Subcutaneous adipose tissue (tissue), 4 donors: ENCODE data around the gene PSMB10. TPM values are rescaled to one million over a fixed set of nuclear protein-coding genes. Genes with fewer than 3 reads are reported as not detected.

Experiments
- total RNA-seq, 4 donors: library from RNA; depleted of rRNA; stranded (reverse); fragments of >200 nt; gene quantifications; one replicate each; pipeline ENCODE4 v1.1.0, GENCODE V29; 2016
- TF ChIP-seq, protein P1 (sequence below): fragments of 450-650 bp; IDR thresholded peaks from one replicate; pipeline ENCODE4 v1.5.1; 2016; ENCODE audit warnings: low read depth, mild to moderate bottlenecking, control low read depth, antibody characterized with exemption, moderate library complexity

The PSMB10 gene
- total RNA-seq, 4 donors from 2014 or later = 10.3 to 45.8 (median 39.9) TPM

DNA sequence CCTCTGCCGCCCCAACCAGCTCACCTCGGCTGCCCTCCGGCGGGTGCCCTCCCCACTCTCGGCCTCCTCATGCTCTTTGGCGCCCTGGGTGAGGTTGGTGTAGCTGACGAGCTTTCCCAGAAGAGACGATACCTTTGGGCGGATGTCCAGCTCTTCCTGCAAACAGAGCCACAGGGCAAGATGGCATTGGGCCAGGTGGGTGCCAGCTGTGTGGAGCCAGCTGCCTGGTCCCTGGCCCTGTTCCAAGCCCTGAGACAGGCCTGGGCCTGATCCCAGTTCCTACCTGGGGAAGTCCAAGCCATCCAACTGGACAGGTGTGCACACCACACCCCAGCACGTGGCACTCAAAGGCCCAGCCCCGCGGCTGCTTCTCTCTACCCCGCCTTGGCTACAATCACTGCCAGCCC lies 24.9 kb upstream of the PSMB10 start:
- TF ChIP-seq, protein P1, sequence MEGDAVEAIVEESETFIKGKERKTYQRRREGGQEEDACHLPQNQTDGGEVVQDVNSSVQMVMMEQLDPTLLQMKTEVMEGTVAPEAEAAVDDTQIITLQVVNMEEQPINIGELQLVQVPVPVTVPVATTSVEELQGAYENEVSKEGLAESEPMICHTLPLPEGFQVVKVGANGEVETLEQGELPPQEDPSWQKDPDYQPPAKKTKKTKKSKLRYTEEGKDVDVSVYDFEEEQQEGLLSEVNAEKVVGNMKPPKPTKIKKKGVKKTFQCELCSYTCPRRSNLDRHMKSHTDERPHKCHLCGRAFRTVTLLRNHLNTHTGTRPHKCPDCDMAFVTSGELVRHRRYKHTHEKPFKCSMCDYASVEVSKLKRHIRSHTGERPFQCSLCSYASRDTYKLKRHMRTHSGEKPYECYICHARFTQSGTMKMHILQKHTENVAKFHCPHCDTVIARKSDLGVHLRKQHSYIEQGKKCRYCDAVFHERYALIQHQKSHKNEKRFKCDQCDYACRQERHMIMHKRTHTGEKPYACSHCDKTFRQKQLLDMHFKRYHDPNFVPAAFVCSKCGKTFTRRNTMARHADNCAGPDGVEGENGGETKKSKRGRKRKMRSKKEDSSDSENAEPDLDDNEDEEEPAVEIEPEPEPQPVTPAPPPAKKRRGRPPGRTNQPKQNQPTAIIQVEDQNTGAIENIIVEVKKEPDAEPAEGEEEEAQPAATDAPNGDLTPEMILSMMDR = no peak

DNA sequence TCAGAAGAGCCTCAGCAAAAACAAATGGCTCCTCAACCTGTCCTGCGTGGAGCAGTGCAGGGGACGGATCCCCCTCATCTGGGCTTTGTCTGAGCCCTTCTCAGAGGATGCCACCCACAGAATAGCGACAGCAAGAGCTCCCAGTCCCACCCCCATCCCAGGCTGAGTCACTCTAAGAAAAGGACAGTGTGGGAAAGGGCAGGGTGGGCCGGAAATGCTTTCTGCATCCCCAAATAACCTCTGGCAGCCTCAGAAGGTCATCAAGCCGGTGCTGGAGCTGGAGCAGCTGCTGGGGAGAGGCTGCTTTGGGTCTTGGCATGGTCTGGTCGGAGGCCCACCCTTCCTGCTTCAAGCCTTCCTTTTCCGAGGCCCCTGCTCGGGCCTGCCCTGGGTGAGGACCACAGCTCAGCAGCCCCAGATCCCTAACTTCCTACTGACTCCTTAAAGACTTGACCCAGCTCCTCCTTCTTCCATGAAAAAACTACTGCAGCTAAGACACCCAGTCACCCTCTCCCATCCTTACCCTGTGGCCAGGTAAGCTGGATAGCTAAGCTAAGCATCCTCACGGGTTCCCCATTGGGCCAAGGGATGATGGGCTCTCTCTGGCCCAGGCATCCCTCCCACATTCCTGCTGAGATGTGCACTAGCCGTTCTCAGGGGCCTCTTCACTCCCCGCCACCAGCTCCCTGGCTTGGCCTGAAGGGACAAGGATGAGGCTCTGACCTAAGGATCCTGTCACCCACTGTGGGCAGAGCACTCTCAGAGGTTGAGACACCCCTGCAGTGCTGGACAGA lies 23.1 kb upstream of the PSMB10 start:
- TF ChIP-seq, protein P1 = no peak

DNA sequence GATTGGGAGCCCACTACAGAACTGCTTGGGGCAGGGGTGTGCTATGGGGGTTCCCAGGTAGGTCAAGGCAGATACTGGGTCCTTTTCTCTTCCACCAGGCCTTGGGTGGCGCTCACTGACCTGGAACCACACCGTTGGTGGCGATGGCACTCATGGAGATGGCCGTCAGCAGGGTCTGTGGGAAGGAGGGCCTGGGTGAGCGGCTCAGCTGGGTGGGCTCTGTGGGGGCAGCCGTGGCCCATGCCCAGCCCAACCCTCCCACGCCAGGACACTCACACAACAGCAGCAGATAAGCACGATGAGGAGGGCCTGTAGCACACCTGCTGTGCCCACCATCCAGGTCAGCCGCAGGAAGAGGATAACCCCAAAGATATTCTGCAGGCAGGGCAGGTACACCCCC lies 21.0 kb upstream of the PSMB10 start:
- TF ChIP-seq, protein P1 = no peak

DNA sequence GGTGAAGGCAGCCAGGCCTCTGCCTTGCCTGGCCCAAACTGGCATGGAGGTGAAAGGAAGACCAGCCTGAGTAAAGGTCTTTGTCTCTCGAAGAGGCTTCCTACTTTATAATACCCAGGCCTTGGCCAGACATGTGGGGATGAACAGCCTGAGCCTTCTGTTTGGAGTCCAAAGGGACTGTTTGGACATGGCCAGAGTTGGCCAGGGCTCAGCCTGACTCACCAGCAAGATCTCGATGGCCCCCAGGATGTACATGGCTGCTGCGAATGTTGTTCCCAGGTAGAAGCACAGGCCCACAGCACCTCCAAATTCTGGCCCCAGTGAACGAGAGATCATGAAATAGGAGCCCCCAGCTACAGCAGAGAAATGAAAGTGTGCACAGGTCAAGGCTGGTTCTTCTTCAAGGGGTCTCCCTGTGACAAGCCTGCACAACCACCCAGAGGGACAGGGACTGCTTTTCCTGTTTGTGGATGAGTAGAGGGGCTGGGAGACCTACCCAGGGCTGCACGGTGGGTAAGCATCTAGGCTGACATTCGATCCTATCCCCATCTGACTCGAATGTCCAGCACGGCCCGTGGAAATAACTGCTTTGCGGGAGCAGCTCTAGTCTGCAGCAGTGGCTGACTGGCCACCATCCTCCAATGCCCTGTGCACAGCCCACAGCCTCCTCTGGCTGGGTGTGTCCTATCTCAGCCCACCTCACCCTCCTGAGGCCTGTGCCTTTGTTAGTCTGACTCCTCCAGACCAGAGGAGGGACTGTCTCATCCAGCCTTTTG lies 18.0 kb upstream of the PSMB10 start:
- TF ChIP-seq, protein P1 = no peak

DNA sequence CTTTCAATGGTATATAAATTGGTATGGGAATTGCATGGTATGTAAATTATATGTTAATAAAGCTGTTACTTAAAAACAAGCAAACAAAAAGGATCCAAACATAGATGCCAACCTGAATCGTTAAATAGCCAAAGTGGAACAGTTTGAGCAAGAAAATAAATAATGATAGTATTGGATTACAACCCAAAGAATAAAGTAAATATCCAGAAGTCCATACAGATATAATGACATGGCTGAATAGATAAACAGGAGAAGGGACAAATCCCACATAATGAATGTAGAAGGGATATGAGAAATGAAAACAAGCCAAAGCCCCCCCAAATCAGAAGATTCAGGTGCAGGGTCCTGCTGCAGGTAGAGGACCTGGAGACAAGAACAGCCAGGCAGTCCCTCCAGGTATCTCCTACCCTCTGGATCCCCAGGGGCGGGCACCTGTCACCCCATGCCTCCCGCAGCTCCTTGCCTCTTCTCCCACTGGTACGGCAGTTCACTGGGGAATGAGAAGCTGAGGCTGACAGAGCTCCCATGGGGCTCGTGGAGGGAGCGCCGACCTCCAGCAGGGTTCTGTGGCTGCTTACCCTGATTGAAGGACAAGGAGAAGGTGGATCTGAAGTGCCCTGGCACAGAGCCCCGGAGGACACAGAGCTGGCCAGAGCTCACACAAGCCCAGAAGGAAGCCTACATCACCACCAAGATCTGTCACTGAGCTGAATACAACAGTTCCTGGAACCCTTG lies 17.2 kb upstream of the PSMB10 start:
- TF ChIP-seq, protein P1 = no peak

DNA sequence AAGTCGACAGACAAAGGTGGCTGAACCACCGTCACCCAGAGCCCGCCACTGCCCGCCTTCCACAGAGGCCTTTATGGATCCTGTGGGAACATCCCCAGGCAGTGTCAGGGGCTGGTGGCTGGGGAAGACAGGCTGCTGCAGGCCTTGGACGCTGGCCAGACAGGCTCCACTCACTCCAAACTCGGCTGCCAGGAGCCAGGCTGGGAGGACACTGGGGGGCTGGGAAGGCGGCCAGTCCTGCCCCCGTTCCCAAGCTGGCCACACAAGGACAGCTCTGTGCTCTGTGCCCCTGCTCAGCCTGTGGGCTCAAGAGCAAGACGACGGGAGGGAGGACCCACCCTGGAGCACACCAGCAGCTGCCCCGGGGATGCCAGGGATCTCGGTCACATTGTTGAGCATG lies 14.8 kb upstream of the PSMB10 start:
- TF ChIP-seq, protein P1 = no peak
